DOHH2 (cell line): ENCODE data around the gene FRK.

ENCODE experiments used
- H3F3A ChIP-seq: fragments of 200-600 bp; sonication (generic), shearing (Covaris generic); 2 replicates; pipeline ENCODE4 v1.6.0; 2016; ENCODE audit warnings: antibody characterized with exemption, mild to moderate bottlenecking; ENCODE audit not compliant: control insufficient read depth, insufficient read depth
- H3K27ac ChIP-seq: fragments of 200-600 bp; sonication (generic); 2 replicates; pipeline ENCODE4 v1.5.1; 2014; ENCODE audit warnings: low read depth, mild to moderate bottlenecking, low read length, moderate library complexity
- H3K27me3 ChIP-seq: fragments of 200-600 bp; sonication (generic); 2 replicates; pipeline ENCODE4 v1.6.1; 2014; ENCODE audit warnings: mild to moderate bottlenecking, low read length, mixed read lengths; ENCODE audit not compliant: control insufficient read depth
- H3K36me3 ChIP-seq: fragments of 200-600 bp; sonication (generic); 2 replicates; pipeline ENCODE4 v1.6.1; 2014; ENCODE audit warnings: mild to moderate bottlenecking, low read length, moderate library complexity, mixed read lengths; ENCODE audit not compliant: control insufficient read depth
- H3K4me1 ChIP-seq: fragments of 200-600 bp; sonication (generic); 2 replicates; pipeline ENCODE4 v1.6.1; 2014; ENCODE audit warnings: mild to moderate bottlenecking, low read length, mixed read lengths; ENCODE audit not compliant: control insufficient read depth
- H3K4me2 ChIP-seq: fragments of 200-600 bp; sonication (generic); 2 replicates; pipeline ENCODE4 v1.6.0; 2014; ENCODE audit warnings: mild to moderate bottlenecking, low read length, moderate library complexity
- H3K4me3 ChIP-seq: fragments of 200-600 bp; sonication (generic); 2 replicates; pipeline ENCODE4 v1.5.1; 2014; ENCODE audit warnings: mild to moderate bottlenecking, low read length, mixed read lengths
- H3K79me2 ChIP-seq: fragments of 200-600 bp; sonication (generic); 2 replicates; pipeline ENCODE4 v1.6.1; 2014; ENCODE audit warnings: mild to moderate bottlenecking, low read length, mixed read lengths; ENCODE audit not compliant: control insufficient read depth
- H3K9me2 ChIP-seq: fragments of 200-600 bp; sonication (generic); replicated peaks from 2 replicates; pipeline ENCODE4 v1.6.1; 2014; ENCODE audit warnings: mild to moderate bottlenecking, low read length, mixed read lengths; ENCODE audit not compliant: control insufficient read depth
- H3K9me3 ChIP-seq: fragments of 200-600 bp; sonication (generic); 2 replicates; pipeline ENCODE4 v1.6.1; 2014; ENCODE audit warnings: antibody characterized with exemption, low read length, mixed read lengths; ENCODE audit not compliant: control insufficient read depth, insufficient read depth
- H4K20me1 ChIP-seq: fragments of 200-600 bp; sonication (generic); 2 replicates; pipeline ENCODE4 v1.6.0; 2014; ENCODE audit warnings: low read depth, mild to moderate bottlenecking, antibody characterized with exemption, low read length, moderate library complexity; ENCODE audit not compliant: control insufficient read depth, insufficient read depth
- CTCF ChIP-seq: fragments of 200-600 bp; sonication (generic); IDR thresholded peaks from one replicate; pipeline ENCODE4 v1.5.1; 2014; ENCODE audit warnings: antibody characterized with exemption, mild to moderate bottlenecking, low read depth, low read length; ENCODE audit not compliant: poor library complexity, severe bottlenecking
- EZH2phosphoT487 ChIP-seq: fragments of 200-600 bp; sonication (generic); IDR thresholded peaks from 2 replicates; pipeline ENCODE4 v1.6.1; 2017; ENCODE audit warnings: borderline replicate concordance, mild to moderate bottlenecking, antibody characterized with exemption, low read length, moderate library complexity, mixed read lengths

The FRK gene

DNA sequence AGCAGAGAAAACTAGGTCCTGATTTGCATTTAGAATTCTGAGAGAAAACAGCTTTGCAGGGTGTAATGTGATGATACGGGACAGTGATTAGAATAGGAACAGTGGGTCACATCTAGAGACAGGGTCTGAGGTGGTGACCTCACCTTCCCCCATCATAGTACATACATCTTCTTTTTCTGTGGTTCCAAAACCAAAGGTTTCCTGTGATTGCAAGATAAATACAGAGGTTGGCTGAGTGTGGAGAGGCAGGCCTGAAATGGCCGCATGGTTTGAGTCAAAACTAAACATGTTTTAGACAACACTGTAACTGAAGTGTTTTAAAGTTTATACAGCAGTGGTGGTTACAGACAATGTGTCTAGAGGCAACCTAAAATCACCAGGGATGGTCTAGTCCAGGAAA lies 29.6 kb upstream of the FRK start:
- H3K36me3 ChIP-seq = no peaks in the 10 kb centered on the region
- H3K79me2 ChIP-seq = no peaks in the 10 kb centered on the region
- no peak overlapping the region for H3K27ac ChIP-seq
- no peaks in the 10 kb centered on the region for H3K9me3 ChIP-seq
- H3K27me3 ChIP-seq = no peaks in the 10 kb centered on the region; the same call in 1 of the 2 replicates
- H3K9me2 ChIP-seq = no peaks in the 10 kb centered on the region
- no peaks in the 10 kb centered on the region for H3K4me1 ChIP-seq
- no peaks in the 10 kb centered on the region for H3F3A ChIP-seq
- no peak overlapping the region for H3K4me2 ChIP-seq
- no peaks in the 10 kb centered on the region for H4K20me1 ChIP-seq
- TF ChIP-seq CTCF (no peak), EZH2phosphoT487 (no peak)
- no peak overlapping the region for H3K4me3 ChIP-seq

DNA sequence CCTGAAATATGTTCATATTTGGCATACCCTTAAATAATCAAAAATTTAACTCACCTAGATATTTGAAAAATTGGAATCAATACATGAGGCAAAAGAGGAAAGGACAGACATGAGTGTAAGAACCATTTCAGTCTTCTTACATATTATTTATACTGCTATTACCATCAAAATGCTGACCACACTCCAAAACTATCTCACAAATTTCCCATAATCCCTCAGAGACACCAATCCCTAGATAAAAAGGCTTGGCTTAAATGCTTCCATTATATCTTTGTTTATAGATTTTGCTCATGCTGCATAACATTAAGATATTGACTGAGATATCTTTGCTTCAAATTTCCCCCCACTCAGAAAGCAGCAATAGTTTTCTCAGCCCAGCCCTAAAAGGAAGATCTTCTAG lies 28.3 kb upstream of the FRK start:
- no peak overlapping the region for H3K27ac ChIP-seq

GRCh38 chr6:116087437-116088027 lies 26.8 kb upstream of the FRK start:
- H3K4me2 ChIP-seq = no peak overlapping the region

More for the DNA sequence above, 28.3 kb upstream of the FRK start:
- H3K9me2 ChIP-seq = no peaks in the 10 kb centered on the region
- no peaks in the 10 kb centered on the region for H3K4me1 ChIP-seq
- H3K4me2 ChIP-seq = no peak overlapping the region
- H4K20me1 ChIP-seq = no peaks in the 10 kb centered on the region
- H3F3A ChIP-seq = no peaks in the 10 kb centered on the region
- TF ChIP-seq CTCF (no peak), EZH2phosphoT487 (no peak)
- no peaks in the 10 kb centered on the region; the same call in 1 of the 2 replicates for H3K27me3 ChIP-seq
- no peaks in the 10 kb centered on the region for H3K36me3 ChIP-seq
- no peaks in the 10 kb centered on the region for H3K79me2 ChIP-seq
- H3K9me3 ChIP-seq = no peaks in the 10 kb centered on the region
- no peak overlapping the region for H3K4me3 ChIP-seq

More at GRCh38 chr6:116087437-116088027, 26.8 kb upstream of the FRK start:
- no peaks in the 10 kb centered on the region for H3K79me2 ChIP-seq
- H3K4me1 ChIP-seq = no peaks in the 10 kb centered on the region
- H3K4me3 ChIP-seq = no peak overlapping the region
- no peaks in the 10 kb centered on the region for H3K36me3 ChIP-seq
- no peaks in the 10 kb centered on the region for H3K9me2 ChIP-seq
- no peaks in the 10 kb centered on the region for H4K20me1 ChIP-seq
- no peaks in the 10 kb centered on the region for H3K9me3 ChIP-seq
- TF ChIP-seq CTCF (no peak), EZH2phosphoT487 (no peak)
- H3K27me3 ChIP-seq = no peaks in the 10 kb centered on the region; the same call in 1 of the 2 replicates
- H3K27ac ChIP-seq = no peak overlapping the region
- H3F3A ChIP-seq = no peaks in the 10 kb centered on the region
